Measurements from ENCODE around the gene IP6K2. TPM values are rescaled to one million over a fixed set of nuclear protein-coding genes. Genes with fewer than 3 reads are reported as not detected.

Gene IP6K2
- total and polyA plus RNA-seq, 7 donors, result 14.0 to 36.8 (median 22.5) TPM

DNA sequence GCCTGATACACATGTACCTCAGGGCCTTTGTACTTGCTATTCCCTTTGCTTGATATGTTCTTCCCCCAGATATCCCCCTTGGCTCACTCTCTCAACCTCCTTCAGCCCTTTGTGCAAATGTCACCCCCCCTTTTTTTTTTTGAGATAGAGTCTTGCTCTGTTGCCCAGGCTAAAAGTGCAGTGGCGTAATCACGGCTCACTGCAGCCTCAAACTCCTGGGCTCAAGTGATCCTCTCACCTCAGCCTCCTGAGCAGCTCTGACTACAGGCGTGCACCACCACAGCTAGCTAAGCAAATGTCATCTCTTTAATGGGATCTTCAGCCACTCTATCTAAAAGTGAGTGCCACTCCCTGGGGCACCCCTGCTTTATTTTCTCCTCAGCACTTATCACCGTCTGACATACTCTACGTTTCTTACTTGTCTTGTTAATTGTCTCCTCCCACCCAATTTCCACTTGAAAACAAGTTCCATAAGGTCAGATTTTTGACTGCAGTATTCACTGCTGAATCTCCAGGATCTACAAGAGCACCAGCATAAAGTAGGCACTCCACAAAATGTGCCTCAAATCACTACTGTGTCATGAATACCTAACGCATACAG is 14.6 kb downstream of the IP6K2 start:
- ATAC-seq (no peak), DNase-seq (no peak)
- peaks cover 9% of the 10 kb centered on the region for H3K4me1 ChIP-seq
- no peak overlapping the region for H3K4me3 ChIP-seq
- peaks cover 0 to 38% of the 10 kb centered on the region in 2 donors for H3K36me3 ChIP-seq (ENCODE audit: insufficient read depth in 1 of 2, low read depth in 1 of 2)
- no peak overlapping the region for H3K27ac ChIP-seq
- no peaks in the 10 kb centered on the region for H3K9me3 ChIP-seq
- WGBS, 3 donors, result 92 to 97% (median 95%) methylated on average over 6 of the region's 6 CpGs
- intact Hi-C loops (cut with DNase I), result no loop called here
- TF ChIP-seq, protein P1, sequence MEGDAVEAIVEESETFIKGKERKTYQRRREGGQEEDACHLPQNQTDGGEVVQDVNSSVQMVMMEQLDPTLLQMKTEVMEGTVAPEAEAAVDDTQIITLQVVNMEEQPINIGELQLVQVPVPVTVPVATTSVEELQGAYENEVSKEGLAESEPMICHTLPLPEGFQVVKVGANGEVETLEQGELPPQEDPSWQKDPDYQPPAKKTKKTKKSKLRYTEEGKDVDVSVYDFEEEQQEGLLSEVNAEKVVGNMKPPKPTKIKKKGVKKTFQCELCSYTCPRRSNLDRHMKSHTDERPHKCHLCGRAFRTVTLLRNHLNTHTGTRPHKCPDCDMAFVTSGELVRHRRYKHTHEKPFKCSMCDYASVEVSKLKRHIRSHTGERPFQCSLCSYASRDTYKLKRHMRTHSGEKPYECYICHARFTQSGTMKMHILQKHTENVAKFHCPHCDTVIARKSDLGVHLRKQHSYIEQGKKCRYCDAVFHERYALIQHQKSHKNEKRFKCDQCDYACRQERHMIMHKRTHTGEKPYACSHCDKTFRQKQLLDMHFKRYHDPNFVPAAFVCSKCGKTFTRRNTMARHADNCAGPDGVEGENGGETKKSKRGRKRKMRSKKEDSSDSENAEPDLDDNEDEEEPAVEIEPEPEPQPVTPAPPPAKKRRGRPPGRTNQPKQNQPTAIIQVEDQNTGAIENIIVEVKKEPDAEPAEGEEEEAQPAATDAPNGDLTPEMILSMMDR (IDR thresholded peaks at IDR 0.05), result no peak
- no peaks in the 10 kb centered on the region for H3K27me3 ChIP-seq (ENCODE audit: insufficient read depth in 3 of 3, low read length in 2 of 3)

GRCh38 chr3:48700731-48701405 is 16.2 kb downstream of the IP6K2 start:
- peaks cover 3% of the 10 kb centered on the region for H3K4me1 ChIP-seq
- no peak for DNase-seq
- H3K4me3 ChIP-seq, result no peak overlapping the region
- TF ChIP-seq, protein P1 (IDR thresholded peaks at IDR 0.05), result no peak
- intact Hi-C loops (cut with DNase I), result no loop called here
- no peaks in the 10 kb centered on the region for H3K9me3 ChIP-seq
- no peak for ATAC-seq
- peaks cover 0 to 29% of the 10 kb centered on the region in 2 donors for H3K36me3 ChIP-seq (ENCODE audit: insufficient read depth in 1 of 2, low read depth in 1 of 2)
- no peak overlapping the region for H3K27ac ChIP-seq
- 93 to 94% (median 93%) methylated on average over 11 of the region's 11 CpGs for WGBS, 3 donors
- H3K27me3 ChIP-seq (ENCODE audit: insufficient read depth in 3 of 3, low read length in 2 of 3), result no peaks in the 10 kb centered on the region

DNA sequence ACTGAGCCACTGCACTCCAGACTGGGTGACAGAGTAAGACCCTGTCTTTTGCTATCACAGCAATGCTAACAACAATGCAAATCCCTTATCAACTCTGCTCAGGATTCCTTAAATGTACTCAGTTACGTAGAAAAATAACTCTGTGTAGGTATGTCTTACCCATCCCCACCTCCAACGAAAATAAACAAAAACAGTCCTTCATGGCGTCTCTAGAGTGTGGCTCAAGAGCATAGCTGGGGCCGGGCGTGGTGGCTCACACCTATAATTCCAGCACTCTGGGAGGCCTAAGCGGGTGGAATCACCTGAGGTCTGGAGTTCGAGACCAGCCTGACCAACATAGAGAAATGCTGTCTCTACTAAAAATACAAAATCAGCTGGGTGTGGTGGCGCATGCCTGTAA is 18.1 kb downstream of the IP6K2 start:
- ATAC-seq (no peak), DNase-seq (no peak)
- TF ChIP-seq, protein P1 (IDR thresholded peaks at IDR 0.05), result no peak
- H3K27me3 ChIP-seq (ENCODE audit: insufficient read depth in 3 of 3, low read length in 2 of 3), result no peaks in the 10 kb centered on the region
- H3K27ac ChIP-seq, result no peak overlapping the region
- 97 to 99% (median 99%) methylated on average over 8 of the region's 8 CpGs for WGBS, 3 donors
- H3K4me1 ChIP-seq, result peaks cover 3% of the 10 kb centered on the region
- no peaks in the 10 kb centered on the region for H3K9me3 ChIP-seq
- intact Hi-C loops (cut with DNase I), result no loop called here
- H3K4me3 ChIP-seq, result no peak overlapping the region
- peaks cover 0 to 43% of the 10 kb centered on the region in 2 donors for H3K36me3 ChIP-seq (ENCODE audit: insufficient read depth in 1 of 2, low read depth in 1 of 2)

- no peaks in the 10 kb centered on the region for H3K9me3 ChIP-seq
- H3K4me3 ChIP-seq, result no peak overlapping the region
- H3K27me3 ChIP-seq (ENCODE audit: insufficient read depth in 3 of 3, low read length in 2 of 3), result no peaks in the 10 kb centered on the region
- intact Hi-C loops (cut with DNase I), result no loop called here
- no peak overlapping the region for H3K27ac ChIP-seq
- DNase-seq (no peak), ATAC-seq (no peak)
- peaks cover 0 to 52% of the 10 kb centered on the region in 2 donors for H3K36me3 ChIP-seq (ENCODE audit: insufficient read depth in 1 of 2, low read depth in 1 of 2)
- TF ChIP-seq, protein P1 (IDR thresholded peaks at IDR 0.05), result no peak
- 89 to 93% (median 93%) methylated on average over 3 of the region's 3 CpGs for WGBS, 3 donors
- peaks cover 3% of the 10 kb centered on the region for H3K4me1 ChIP-seq
These were observed 19.1 kb downstream of the IP6K2 start for GRCh38 chr3:48697952-48698351.

All from psoas muscle (tissue), 8 donors.